Keratinocyte (primary cell): Measurements from ENCODE around the gene TBC1D30. TPM values are rescaled to one million over a fixed set of nuclear protein-coding genes. Genes with fewer than 3 reads are reported as not detected.

Experiments
- DNase-seq: peaks from one replicate; pipeline ENCODE4 v3.0.0-alpha.2; 2011; ENCODE audit warnings: low read depth, missing footprints, low spot score
- FAIRE-seq: peaks from 2 replicates; lab custom pipeline; 2011; peaks lifted over from hg19 to GRCh38; lab: Jason Lieb, UNC
- H2AFZ ChIP-seq: 2 replicates; pipeline ENCODE4 v1.6.0; 2012; ENCODE audit warnings: low read length, control low read depth, inconsistent platforms; ENCODE audit not compliant: control insufficient read depth
- H3K27ac ChIP-seq: 2 replicates; pipeline ENCODE4 v1.5.1; 2011; ENCODE audit warnings: low read length; ENCODE audit not compliant: control insufficient read depth, insufficient read depth
- H3K27me3 ChIP-seq: 3 replicates; pipeline ENCODE4 v1.6.0; 2011; ENCODE audit warnings: low read length; ENCODE audit not compliant: control insufficient read depth, insufficient read depth; ENCODE audit errors: extremely low read depth
- H3K36me3 ChIP-seq, 2 experiments: 2 replicates in 1 of 2; 3 replicates in 1 of 2; pipeline ENCODE4 v1.5.1; 2011; ENCODE audit warnings: low read length in 2 of 2, mild to moderate bottlenecking in 1 of 2; ENCODE audit not compliant: control insufficient read depth in 2 of 2, insufficient read depth in 2 of 2; ENCODE audit errors: extremely low read depth in 1 of 2
- H3K4me1 ChIP-seq: 3 replicates; pipeline ENCODE4 v1.5.1; 2011; ENCODE audit warnings: low read length; ENCODE audit not compliant: control insufficient read depth, insufficient read depth; ENCODE audit errors: extremely low read depth
- H3K4me2 ChIP-seq: 3 replicates; pipeline ENCODE4 v1.6.0; 2011; ENCODE audit warnings: low read depth, low read length; ENCODE audit not compliant: control insufficient read depth, insufficient read depth; ENCODE audit errors: extremely low read depth
- H3K4me3 ChIP-seq, 3 experiments: fragments of 200-600 bp in 1 of 3; sonication (generic) in 1 of 3; 2 replicates in 2 of 3; 3 replicates in 1 of 3; pipeline ENCODE4 v1.5.1; 2011 to 2016; ENCODE audit warnings: low read length in 3 of 3, mild to moderate bottlenecking in 3 of 3, control low read depth in 2 of 3, inconsistent platforms in 1 of 3, low read depth in 1 of 3, mixed read lengths in 1 of 3, mixed run types in 1 of 3, moderate library complexity in 1 of 3; ENCODE audit not compliant: control insufficient read depth in 2 of 3, insufficient read depth in 2 of 3; ENCODE audit errors: extremely low read depth in 1 of 3
- H3K79me2 ChIP-seq: 2 replicates; pipeline ENCODE4 v1.6.0; 2012; ENCODE audit warnings: low read length; ENCODE audit not compliant: control insufficient read depth, insufficient read depth
- H3K9ac ChIP-seq: 3 replicates; pipeline ENCODE4 v1.6.0; 2011; ENCODE audit warnings: low read length; ENCODE audit not compliant: control insufficient read depth, insufficient read depth; ENCODE audit errors: extremely low read depth
- H3K9me1 ChIP-seq: 3 replicates; pipeline ENCODE4 v1.6.0; 2011; ENCODE audit warnings: low read length; ENCODE audit not compliant: control insufficient read depth, insufficient read depth; ENCODE audit errors: extremely low read depth
- H3K9me3 ChIP-seq: 2 replicates; pipeline ENCODE4 v1.5.1; 2012; ENCODE audit warnings: low read depth, low read length; ENCODE audit not compliant: control insufficient read depth
- H4K20me1 ChIP-seq: 3 replicates; pipeline ENCODE4 v1.6.0; 2011; ENCODE audit warnings: low read length; ENCODE audit not compliant: control insufficient read depth, insufficient read depth; ENCODE audit errors: extremely low read depth
- EZH2 ChIP-seq: IDR thresholded peaks from one replicate; pipeline ENCODE4 v1.6.1; 2012; ENCODE audit warnings: inconsistent platforms, mild to moderate bottlenecking, low read length, moderate library complexity
- dilution Hi-C: fragments of 300-500 bp; cut with MboI; formaldehyde crosslinking; loops from one replicate; pipeline ENCODE4 v1.7.0; 2020; ENCODE audit warnings: low sequenced_read_pairs; ENCODE audit not compliant: extremely low pct_ligation_motif_present
- polyA plus RNA-seq, 5 experiments: library from polyadenylated mRNA; depleted of rRNA in 3 of 5; stranded (reverse) in 3 of 5; stranded (forward) in 1 of 5; unstranded in 1 of 5; fragments of >200 nt; gene quantifications; 1 replicate in 1 of 5; 2 replicates in 3 of 5; 3 replicates in 1 of 5; pipeline versions ENCODE4 v1.2.1 to v1.2.3, GENCODE V29; 2011 to 2012; ENCODE audit warnings: missing spikeins in 2 of 5, low read depth in 1 of 5, low replicate concordance in 1 of 5
- TF ChIP-seq, protein P1 (sequence below), 3 experiments: IDR thresholded peaks in 1 of 3; conservative IDR thresholded peaks in 1 of 3; optimal IDR thresholded peaks in 1 of 3; 2 replicates in 2 of 3; 3 replicates in 1 of 3; pipeline versions ENCODE3 to v1.5.1; 2011; ENCODE audit warnings: low read length in 3 of 3, mild to moderate bottlenecking in 3 of 3, moderate library complexity in 2 of 3, control low read depth in 1 of 3, inconsistent platforms in 1 of 3; ENCODE audit not compliant: insufficient read depth in 2 of 3; ENCODE audit errors: extremely low read depth in 1 of 3

Gene TBC1D30
- polyA plus RNA-seq, 1 donor (not counting 4 experiments of a cell fraction or from before 2014, with no cell fraction given) = 0.50 TPM

- Histone ChIP-seq H3K4me2 (no peak overlapping the region), H3K79me2 (no peaks in the 10 kb centered on the region), H3K27me3 (peaks cover 11% of the 10 kb centered on the region), H3K4me1 (no peaks in the 10 kb centered on the region), H3K9me3 (no peaks in the 10 kb centered on the region), H2AFZ (no peak overlapping the region), H3K9ac (no peak overlapping the region), H3K27ac (no peak overlapping the region), H3K36me3 (no peaks in the 10 kb centered on the region), H3K9me1 (no peaks in the 10 kb centered on the region), H3K4me3 (no peak overlapping the region), H4K20me1 (no peaks in the 10 kb centered on the region)
- no peak for TF ChIP-seq EZH2
- TF ChIP-seq, protein P1, sequence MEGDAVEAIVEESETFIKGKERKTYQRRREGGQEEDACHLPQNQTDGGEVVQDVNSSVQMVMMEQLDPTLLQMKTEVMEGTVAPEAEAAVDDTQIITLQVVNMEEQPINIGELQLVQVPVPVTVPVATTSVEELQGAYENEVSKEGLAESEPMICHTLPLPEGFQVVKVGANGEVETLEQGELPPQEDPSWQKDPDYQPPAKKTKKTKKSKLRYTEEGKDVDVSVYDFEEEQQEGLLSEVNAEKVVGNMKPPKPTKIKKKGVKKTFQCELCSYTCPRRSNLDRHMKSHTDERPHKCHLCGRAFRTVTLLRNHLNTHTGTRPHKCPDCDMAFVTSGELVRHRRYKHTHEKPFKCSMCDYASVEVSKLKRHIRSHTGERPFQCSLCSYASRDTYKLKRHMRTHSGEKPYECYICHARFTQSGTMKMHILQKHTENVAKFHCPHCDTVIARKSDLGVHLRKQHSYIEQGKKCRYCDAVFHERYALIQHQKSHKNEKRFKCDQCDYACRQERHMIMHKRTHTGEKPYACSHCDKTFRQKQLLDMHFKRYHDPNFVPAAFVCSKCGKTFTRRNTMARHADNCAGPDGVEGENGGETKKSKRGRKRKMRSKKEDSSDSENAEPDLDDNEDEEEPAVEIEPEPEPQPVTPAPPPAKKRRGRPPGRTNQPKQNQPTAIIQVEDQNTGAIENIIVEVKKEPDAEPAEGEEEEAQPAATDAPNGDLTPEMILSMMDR (optimal IDR thresholded peaks at IDR 0.05 in 1 of 3, IDR thresholded peaks at IDR 0.05 in 1 of 3, conservative IDR thresholded peaks at IDR 0.05 in 1 of 3; ENCODE audit: extremely low read depth in 1 of 3, insufficient read depth in 2 of 3, low read length in 3 of 3) = no peak
- dilution Hi-C loops = no loop called here
- FAIRE-seq (no peak), DNase-seq (no peak)
Observed at GRCh38 chr12:64882687-64883086, 58.2 kb downstream of the TBC1D30 start.

DNA sequence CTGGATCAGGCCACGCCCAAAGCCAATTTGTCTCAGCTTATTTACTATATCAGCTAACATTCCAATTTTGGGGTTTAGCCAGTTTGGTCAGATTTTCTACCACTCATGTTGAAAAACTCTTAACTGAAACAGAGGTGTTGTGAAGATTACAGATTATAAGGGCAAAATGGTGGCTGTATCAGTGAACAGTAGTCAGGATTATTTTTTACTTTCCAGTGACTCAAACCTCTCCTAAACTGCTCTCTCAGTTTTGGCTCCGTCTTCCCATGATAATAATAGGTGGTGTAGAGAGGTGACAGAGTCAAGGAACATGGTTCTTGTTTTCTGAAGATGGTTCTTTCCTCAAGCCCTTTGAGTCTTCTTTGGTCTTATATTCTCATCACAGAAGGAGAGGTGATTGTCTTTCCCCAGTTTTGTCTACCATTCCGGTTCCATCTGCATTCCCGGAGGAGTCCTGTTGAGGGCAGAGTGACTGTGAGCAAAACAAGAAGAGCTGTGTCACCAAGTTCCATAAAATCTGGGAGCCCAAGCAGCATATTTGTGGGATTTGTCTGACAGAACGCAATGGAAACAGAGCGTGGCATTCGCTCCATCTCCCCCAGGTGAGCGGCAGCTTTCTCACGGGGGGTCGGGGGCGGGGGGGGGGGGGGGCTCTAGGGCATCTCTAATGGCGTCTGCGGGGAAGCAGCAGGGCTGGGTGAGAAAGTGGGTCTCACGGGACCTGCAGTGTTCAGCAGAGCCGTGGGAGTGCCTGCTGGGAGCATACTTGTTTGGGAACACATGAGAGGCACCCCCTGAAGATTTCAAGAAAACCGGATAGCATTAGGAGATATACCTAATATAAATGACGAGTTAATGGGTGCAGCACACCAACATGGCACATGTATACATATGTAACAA, 59.1 kb downstream of the TBC1D30 start:
- Histone ChIP-seq H3K4me2 (no peak overlapping the region), H4K20me1 (no peaks in the 10 kb centered on the region), H3K4me3 (no peak overlapping the region), H3K27me3 (peaks cover 10% of the 10 kb centered on the region), H3K79me2 (no peaks in the 10 kb centered on the region), H3K9me3 (no peaks in the 10 kb centered on the region), H3K9me1 (no peaks in the 10 kb centered on the region), H3K36me3 (no peaks in the 10 kb centered on the region), H3K27ac (no peak overlapping the region), H2AFZ (no peak overlapping the region), H3K9ac (no peak overlapping the region), H3K4me1 (no peaks in the 10 kb centered on the region)
- no peak for TF ChIP-seq EZH2
- TF ChIP-seq, protein P1 (optimal IDR thresholded peaks at IDR 0.05 in 1 of 3, IDR thresholded peaks at IDR 0.05 in 1 of 3, conservative IDR thresholded peaks at IDR 0.05 in 1 of 3; ENCODE audit: extremely low read depth in 1 of 3, insufficient read depth in 2 of 3, low read length in 3 of 3) = peak in 1 of 3 experiments; percentile 5
- FAIRE-seq (no peak), DNase-seq (no peak)
- dilution Hi-C loops = no loop called here
